Erythroblast (primary cell): ENCODE measurements around the gene GET3.

Experiments used
- GATA1 ChIP-seq: IDR thresholded peaks from 2 replicates; pipeline ENCODE4 v1.6.1; 2011; ENCODE audit warnings: low read depth, mild to moderate bottlenecking, control low read depth, low read length, moderate library complexity
- POLR2A ChIP-seq: IDR thresholded peaks from 2 replicates; pipeline ENCODE4 v1.6.1; 2011; ENCODE audit warnings: mild to moderate bottlenecking, low read length

DNA sequence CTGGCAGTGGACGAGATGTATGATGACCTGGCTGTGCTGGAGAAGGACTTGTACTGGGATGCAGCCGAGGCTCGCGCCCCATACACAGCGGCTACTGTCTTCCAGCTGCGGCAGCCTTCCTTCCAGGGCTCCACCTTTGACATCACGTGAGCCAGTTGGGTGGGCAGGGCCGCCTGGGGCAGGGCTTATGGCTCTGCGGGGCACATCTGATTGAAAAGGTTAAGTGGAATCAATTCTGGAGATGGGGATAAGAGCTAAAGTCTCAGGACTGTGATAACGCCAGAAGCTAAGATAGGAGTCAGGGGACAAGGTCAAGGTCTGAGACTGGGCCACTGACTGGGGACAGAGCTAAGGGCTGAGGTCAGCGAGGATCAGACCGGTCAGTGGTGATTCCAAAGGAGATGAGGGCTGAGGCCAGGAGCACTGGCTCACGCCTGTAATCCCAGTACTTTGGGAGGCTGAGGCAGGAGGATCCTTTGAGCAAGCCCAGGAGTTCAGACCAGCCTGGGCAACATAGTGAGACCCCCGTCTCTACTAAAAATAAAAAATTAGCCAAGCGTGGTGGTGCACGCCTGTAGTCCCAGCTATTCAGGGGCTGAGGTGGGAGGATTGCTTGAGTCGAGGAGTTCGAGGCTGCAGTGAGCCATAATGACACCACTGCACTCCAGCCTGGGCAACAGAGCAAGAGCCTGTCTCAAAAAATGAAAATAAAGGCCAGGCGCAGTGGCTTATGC lies 19.0 kb downstream of the GET3 start:
- TF ChIP-seq POLR2A (no peak), GATA1 (no peak)
